Measurements from ENCODE around the gene NMRK2.
"Not testable (repeated sequence)": the region's sequence is repeated elsewhere in the genome, so short reads cannot be mapped to it uniquely, and the experiment has no call there.

The NMRK2 gene

DNA sequence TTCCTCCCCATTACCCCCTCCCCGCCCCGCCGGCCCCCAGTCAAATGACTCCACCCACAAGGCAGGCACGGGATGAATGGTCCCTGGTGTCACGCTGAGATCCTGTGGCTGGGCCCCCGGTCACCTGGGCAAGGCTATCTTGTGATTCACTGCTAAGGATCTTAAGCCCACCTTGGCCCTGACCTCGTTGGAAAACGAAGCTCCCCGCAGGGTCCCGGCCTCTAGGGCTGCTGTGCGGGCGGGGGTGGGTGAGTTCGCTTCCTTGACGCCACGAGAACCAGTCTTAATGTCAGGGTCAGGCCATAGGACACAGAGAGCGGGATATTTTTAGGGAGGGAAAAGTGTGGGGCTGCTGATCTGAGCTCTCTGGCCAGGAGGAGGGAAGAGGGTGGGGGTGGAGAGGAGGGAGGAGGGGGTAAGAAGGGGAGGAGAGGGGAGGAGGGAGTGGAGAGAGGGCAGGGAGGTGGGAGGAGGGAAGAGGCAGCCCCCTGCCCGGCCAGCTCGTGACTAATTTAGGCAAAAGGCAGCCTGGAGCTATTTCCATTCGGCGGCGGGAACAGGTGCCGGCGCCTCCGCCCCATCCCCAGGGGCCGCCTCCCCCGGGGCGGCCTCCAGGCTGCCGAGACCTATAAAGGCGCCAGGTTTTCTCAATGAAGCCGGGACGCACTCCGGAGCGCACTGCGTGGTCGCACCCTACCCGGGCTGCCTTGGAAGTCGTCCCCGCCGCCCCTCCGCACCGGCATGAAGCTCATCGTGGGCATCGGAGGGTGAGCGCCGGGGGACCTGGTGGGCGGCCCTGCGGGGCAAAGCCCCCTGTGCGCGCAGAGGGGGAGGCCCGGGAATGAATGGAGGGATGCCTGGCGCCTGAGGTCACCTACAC is at the start of gene NMRK2:
Gene NMRK2, plus strand, starts transcription at position 139 of the 880 bp plus-strand sequence. Its CDS starts 603 bp downstream, at position 742.
- no peak for DNase-seq

DNA sequence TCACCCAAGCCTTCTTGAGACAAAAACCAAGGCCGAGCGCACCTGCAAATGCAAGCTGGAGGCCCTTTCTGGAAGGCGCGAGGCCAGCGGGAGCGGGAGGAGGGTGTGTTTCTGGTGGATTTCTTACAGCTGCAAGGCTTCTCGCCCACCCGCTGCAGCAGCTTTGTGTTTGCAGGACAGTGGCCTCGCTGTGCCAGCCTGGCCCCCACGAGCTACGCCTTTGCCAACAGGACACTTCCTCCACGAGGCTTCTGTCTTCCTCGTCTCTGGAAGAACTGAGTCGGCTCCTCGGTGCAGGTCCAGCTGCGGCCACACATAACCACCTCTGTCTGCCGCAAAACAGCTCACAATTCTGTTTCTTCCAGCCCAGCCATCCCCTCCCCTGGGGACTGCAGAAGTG is 42.3 kb upstream of the NMRK2 start:
- DNase-seq, result no peak

GRCh38 chr19:3893509-3894179 is 39.2 kb upstream of the NMRK2 start:
- no peak for DNase-seq

DNA sequence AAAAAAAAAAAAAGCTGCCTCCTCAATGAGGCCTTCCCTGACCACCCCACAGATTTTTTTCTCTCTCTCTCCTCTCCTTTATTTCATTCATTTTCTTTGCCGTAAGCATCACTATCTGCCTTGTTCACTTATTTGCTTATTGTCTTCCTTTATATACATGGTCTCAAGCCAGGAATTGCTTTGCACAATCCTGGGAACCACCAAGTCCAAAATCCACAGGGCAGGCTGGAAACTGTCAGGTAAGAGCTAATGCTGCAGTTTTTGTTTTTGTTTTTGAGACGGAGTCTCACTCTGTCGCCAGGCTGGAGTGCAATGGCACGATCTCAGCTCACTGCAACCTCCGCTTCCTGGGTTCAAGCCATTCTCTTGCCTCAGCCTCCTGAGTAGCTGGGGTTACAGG is 37.9 kb upstream of the NMRK2 start:
- DNase-seq, result not testable (repeated sequence)

DNA sequence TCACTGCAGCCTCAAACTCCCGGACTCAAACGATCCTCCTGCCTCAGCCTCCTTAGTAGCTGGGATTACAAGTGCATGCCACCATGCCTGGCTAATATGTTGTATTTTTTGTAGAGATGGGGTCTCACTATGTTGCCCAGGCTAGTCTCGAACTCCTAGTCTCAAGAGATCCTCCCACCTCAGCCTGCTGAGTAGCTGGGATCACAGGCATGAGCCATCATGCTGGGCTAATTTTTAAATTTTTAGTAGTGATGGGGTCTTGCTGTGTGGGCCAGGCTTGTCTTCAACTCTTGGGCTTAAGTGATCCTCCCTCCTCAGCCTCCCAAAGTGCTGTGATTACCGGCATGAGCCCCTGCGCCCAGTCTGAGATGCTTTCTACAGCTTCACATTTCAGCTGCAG is 37.1 kb upstream of the NMRK2 start:
- DNase-seq, result no peak

GRCh38 chr19:3897936-3898335 is 34.9 kb upstream of the NMRK2 start:
- no peak for DNase-seq

DNA sequence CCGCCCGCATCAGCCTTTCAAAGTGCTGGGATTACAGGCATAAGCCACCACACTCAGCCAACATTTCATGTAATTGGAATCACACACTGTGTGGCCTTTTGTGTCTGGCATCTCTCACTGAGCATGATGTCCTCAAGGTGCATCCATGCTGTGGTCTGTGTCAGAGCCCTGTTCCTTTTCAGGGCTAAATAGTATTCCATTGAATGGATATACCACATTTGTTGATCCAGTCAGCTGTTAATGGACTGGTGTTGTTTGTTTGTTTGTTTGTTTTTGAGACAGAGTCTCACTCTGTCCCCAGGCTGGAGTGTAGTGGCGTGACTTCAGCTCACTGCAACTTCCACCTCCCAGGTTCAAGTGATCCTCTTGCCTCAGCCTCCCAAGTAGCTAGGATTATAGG is 34.4 kb upstream of the NMRK2 start:
- no peak for DNase-seq

DNA sequence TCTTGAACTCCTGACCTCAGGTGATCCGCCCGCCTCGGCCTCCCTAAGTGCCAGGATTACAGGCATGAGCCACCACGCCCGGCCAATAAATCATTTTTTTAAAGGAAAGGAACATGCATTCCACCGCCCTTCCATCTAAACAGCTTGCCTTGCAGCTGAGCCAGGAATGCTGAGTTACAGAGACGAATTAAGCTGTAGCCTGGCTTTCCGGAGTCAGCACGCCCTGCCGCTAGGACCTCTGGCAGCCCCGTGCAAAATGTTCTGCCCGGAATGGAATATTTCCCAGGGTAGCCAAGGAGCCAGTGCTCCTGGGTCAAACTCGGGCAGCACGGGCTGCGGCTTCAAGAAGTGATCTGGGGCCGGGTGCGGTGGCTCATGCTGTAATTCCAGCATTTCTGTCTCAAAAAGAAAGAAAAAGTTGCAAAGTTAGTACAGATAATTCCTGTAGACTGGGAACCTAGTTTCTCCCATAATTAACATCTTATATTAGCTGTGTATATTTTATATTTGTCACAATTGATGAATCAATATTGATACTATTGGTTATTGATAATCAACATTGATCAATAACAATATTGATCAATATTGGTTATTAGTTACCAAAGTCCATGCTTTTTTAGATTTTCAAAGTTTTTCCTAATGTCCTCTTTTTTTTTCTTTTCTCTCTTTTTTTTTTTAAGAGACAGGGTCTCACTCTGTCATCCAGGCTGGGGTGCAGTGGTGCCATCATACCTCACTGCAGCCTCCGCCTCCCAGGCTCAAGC is 33.2 kb upstream of the NMRK2 start:
- no peak for DNase-seq

- no peak for DNase-seq
These were observed 30.4 kb upstream of the NMRK2 start for GRCh38 chr19:3902317-3902973.

GRCh38 chr19:3904233-3904632 is 28.6 kb upstream of the NMRK2 start:
- DNase-seq, result no peak

GRCh38 chr19:3907626-3908265 is 25.1 kb upstream of the NMRK2 start:
- no peak for DNase-seq

DNA sequence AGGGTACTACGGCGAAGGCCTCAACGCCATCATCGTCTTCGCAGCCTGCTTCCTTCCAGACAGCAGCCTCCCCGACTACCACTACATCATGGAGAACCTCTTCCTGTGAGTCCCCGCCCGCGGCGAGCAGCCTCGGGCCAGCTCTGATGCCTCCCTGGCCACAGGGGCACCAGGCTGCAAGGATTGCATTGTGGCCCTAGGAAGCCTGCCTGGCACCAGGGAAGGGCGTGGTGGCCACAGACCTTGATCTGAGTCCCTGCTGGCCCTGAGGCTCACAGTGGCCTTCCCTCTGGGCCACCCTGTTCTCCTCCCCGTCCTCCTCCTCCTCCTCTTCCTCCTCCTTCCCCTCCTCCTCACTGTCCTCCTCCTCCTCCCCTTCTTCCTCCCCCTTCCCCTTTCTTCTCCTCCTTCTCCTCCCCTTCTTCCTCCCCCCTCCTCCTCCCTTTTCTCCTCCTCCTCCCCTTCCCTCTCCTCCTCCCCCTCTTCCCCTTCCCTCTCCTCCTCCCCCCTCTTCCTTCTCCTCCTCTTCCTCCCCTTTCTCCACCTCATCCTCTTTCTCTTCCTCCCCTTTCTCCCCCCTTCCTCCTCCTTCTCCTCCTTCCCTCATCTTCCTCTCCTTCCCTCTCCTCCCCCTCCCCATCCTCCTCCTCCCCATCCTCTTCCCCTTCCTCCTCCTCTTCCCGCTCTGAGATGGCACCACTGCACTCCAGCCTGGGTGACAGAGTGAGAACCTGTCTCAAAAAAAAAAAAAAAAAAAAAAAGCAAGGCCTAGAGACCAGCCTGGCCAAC is 24.4 kb upstream of the NMRK2 start:
- no peak for DNase-seq

- DNase-seq, result no peak
These were observed 22.8 kb upstream of the NMRK2 start for GRCh38 chr19:3910105-3910504.

DNA sequence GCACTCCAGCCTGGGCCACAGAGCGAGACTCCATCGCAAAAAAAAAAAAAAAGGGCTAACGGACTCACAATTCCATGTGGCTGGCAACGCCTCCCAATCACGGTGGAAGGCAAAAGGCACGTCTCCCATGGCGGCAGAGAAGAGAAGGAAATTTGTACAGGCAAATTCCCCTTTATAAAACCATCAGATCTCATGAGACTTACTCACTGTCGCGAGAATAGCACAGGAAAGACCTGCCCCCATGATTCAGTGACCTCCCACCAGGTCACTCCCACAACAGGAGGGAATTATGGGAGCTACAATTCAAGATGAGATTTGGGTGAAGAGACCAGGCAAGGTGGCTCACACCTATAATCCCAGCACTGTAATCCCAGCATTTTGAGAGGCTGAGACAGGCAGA is 18.7 kb upstream of the NMRK2 start:
- DNase-seq, result peak; percentile 3 to 5

GRCh38 chr19:3916033-3916432 is 16.8 kb upstream of the NMRK2 start:
- no peak for DNase-seq

DNA sequence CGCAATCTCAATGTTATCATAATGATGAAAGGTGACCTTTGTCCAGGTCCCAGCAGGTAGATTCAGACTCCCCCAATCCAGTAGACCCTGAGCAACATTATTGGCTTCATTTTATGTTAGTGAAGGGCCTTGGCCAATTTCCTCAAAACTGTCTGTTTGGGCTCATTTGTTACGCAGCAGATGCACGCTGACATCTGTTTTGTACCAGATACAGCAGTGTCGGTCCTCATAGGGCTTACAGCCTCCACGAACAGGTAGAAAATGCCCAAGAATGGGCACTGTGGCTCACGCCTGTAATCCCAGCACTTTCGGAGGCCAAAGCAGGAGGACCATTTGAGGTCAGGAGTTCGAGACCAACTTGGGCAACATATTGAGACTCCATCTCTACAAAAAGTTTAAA is 13.1 kb upstream of the NMRK2 start:
- no peak for DNase-seq

DNA sequence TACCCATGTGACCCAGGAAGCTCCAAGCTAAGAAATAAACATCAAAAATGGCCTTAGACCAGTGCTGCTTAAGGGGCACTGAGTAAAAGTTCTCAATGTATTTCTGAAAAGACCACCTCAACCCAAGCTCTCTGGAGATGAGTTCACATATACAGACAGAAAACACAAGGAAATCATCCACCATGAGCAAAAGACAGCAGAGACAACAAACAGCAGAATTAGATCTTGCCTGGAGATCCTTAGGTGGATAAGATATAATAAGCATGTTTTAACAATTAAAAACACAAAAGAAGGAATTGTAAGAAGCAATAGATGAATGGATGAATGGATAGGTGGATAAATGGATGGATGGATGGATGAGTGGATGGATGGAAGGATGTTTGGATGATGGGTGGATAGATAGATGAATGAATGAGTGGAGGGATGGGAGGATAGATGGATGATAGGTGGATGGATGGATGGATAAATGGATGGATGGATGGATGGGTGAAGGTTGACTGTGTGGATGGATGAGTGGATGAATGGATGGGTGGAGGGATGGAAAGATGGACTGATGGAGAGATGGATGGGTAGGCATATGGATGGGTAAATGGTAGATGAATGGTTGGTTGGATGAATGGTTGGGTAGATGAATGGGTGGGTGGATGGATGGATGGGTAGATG is 9.6 kb upstream of the NMRK2 start:
- DNase-seq, result no peak

DNA sequence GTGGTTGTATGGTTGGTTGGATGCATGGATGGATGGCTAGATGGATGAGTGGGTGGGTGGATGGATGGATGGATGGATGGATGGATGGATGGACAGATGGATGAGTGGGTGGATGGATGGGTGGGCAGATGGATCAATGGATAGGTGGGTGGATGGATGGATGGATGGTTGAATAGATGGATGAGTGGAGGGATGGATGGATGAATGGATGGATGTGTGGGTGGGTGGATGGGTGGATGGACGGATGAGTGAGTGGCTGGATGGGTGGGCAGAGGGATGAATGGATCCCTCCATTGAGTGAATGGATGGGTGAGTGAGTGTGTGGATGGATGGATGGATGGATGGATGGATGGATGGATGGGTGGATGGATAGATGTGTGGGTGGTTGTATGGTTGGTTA is 9.0 kb upstream of the NMRK2 start:
- no peak for DNase-seq

DNA sequence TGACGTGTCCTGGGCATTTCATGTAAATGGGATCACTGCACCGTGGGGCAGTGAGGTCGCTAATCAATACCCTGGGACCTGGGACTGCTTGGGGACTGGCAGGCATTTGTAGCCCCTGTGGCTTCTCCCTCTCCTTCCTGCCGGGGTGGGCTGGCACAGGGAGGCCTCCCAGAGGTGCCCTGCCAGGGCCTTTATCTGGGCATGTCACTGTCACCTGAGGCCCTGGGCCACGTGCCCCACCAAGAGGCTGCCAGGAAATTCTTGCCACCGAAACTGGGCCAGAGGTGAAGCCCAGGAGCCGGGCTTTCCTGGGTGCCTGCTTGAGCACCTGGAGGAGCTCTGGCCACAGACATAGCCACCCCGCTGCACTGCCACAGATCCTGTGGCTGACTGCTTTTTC is 1.8 kb upstream of the NMRK2 start:
- no peak for DNase-seq

- DNase-seq, result no peak
These were observed 3.9 kb downstream of the NMRK2 start for GRCh38 chr19:3936506-3937442.

Measured in inflammatory macrophage treated with lipopolysaccharide for 1 hour (primary cell).